H1 (cell line): Measurements from ENCODE around the gene CHST12. TPM values are rescaled to one million over a fixed set of nuclear protein-coding genes. Genes with fewer than 3 reads are reported as not detected.
A peak's percentile ranks its signal among the peaks of the same experiment; 100 is the strongest.

Experiments
- CTCF ChIA-PET: fragments of 300-600 bp; sonication (Branson Sonifier 250); formaldehyde crosslinking; loops from one replicate; lab custom pipeline; 2021; ENCODE audit not compliant: partially characterized antibody; lab: Charles Lee
- POLR2A ChIA-PET: fragments of 300-600 bp; sonication (Branson Sonifier 250); formaldehyde crosslinking; loops from one replicate; lab custom pipeline; 2021; ENCODE audit warnings: inconsistent platforms; ENCODE audit not compliant: partially characterized antibody; lab: Charles Lee
- DNase-seq, 2 experiments: peaks; one replicate each; pipeline versions ENCODE4 v3.0.0 to v3.0.0-alpha.2; 2010 to 2022; ENCODE audit warnings: low spot score in 2 of 2, low read depth in 1 of 2, mixed read lengths in 1 of 2
- FAIRE-seq: peaks from 2 replicates; lab custom pipeline; 2011; peaks lifted over from hg19 to GRCh38; lab: Jason Lieb, UNC
- H2AFZ ChIP-seq: 2 replicates; pipeline ENCODE4 v1.8.1; 2012; ENCODE audit warnings: low read length, inconsistent platforms
- H2AK5ac ChIP-seq: 2 replicates; pipeline ENCODE4 v1.6.1; 2013; ENCODE audit warnings: low read depth, low read length
- H2BK120ac ChIP-seq: replicated peaks from 2 replicates; pipeline ENCODE3; 2013; ENCODE audit warnings: low read depth, low read length, inconsistent platforms
- H2BK12ac ChIP-seq: 2 replicates; pipeline ENCODE4 v1.6.1; 2013; ENCODE audit warnings: low read depth, low read length
- H2BK15ac ChIP-seq: 2 replicates; pipeline ENCODE4 v1.6.1; 2013; ENCODE audit warnings: low read length
- H2BK20ac ChIP-seq: 2 replicates; pipeline ENCODE4 v1.6.1; 2013; ENCODE audit warnings: low read length
- H2BK5ac ChIP-seq: 2 replicates; pipeline ENCODE4 v1.6.1; 2013; ENCODE audit warnings: low read depth, low read length
- H3K14ac ChIP-seq: 2 replicates; pipeline ENCODE4 v1.6.1; 2013; ENCODE audit warnings: inconsistent platforms; ENCODE audit not compliant: insufficient read length
- H3K18ac ChIP-seq: 2 replicates; pipeline ENCODE4 v1.6.1; 2013; ENCODE audit warnings: low read length; ENCODE audit errors: extremely low read depth
- H3K23ac ChIP-seq: 2 replicates; pipeline ENCODE4 v1.6.1; 2013; ENCODE audit warnings: inconsistent platforms; ENCODE audit not compliant: insufficient read length
- H3K23me2 ChIP-seq: 2 replicates; pipeline ENCODE4 v1.6.1; 2013; ENCODE audit warnings: low read depth, low read length
- H3K27ac ChIP-seq: 2 replicates; pipeline ENCODE4 v1.6.1; 2011; ENCODE audit warnings: low read depth, low read length, inconsistent platforms
- H3K27me3 ChIP-seq, 4 experiments: replicated peaks in 1 of 4; 1 replicate in 1 of 4; 2 replicates in 3 of 4; pipeline versions ENCODE4 v1.6.1 to v1.8.1; 2011 to 2013; ENCODE audit warnings: low read length in 3 of 4, mild to moderate bottlenecking in 3 of 4, inconsistent platforms in 2 of 4, mixed read lengths in 2 of 4, moderate library complexity in 1 of 4; ENCODE audit not compliant: control insufficient read depth in 3 of 4, insufficient read depth in 3 of 4; ENCODE audit errors: extremely low read depth in 1 of 4
- H3K36me3 ChIP-seq, 4 experiments: 2 replicates each; pipeline versions ENCODE4 v1.6.1 to v1.8.1; 2011 to 2013; ENCODE audit warnings: mild to moderate bottlenecking in 4 of 4, low read length in 3 of 4, moderate library complexity in 2 of 4, control low read depth in 1 of 4, inconsistent platforms in 1 of 4; ENCODE audit not compliant: insufficient read depth in 4 of 4, control insufficient read depth in 2 of 4
- H3K4ac ChIP-seq: replicated peaks from 2 replicates; pipeline ENCODE3; 2013; ENCODE audit warnings: low read length, low read depth, mixed read lengths, inconsistent platforms; ENCODE audit not compliant: insufficient read length
- H3K4me1 ChIP-seq, 4 experiments: replicated peaks in 1 of 4; 1 replicate in 1 of 4; 2 replicates in 3 of 4; pipeline versions ENCODE4 v1.6.1 to v1.8.1; 2011 to 2013; ENCODE audit warnings: low read length in 3 of 4, inconsistent platforms in 2 of 4, mixed read lengths in 1 of 4; ENCODE audit not compliant: insufficient read depth in 4 of 4, control insufficient read depth in 3 of 4
- H3K4me2 ChIP-seq, 2 experiments: 2 replicates each; pipeline versions ENCODE4 v1.6.1 to v1.8.1; 2011 to 2013; ENCODE audit warnings: low read depth in 2 of 2, low read length in 2 of 2, control low read depth in 1 of 2, inconsistent platforms in 1 of 2, mild to moderate bottlenecking in 1 of 2; ENCODE audit not compliant: insufficient read depth in 1 of 2
- H3K4me3 ChIP-seq, 4 experiments: fragments of 200-600, 300-600 bp in 1 of 4; sonication (generic), shearing (Covaris generic), sonication (Bioruptor Twin) in 1 of 4; 2 replicates each; pipeline versions ENCODE4 v1.5.1 to v1.8.1; 2011 to 2016; ENCODE audit warnings: low read length in 4 of 4, low read depth in 3 of 4, control low read depth in 2 of 4, inconsistent platforms in 2 of 4, mild to moderate bottlenecking in 2 of 4, mixed read lengths in 1 of 4, moderate library complexity in 1 of 4; ENCODE audit not compliant: insufficient read depth in 2 of 4; ENCODE audit errors: extremely low read depth in 1 of 4
- H3K56ac ChIP-seq: replicated peaks from 2 replicates; pipeline ENCODE3; 2013; ENCODE audit warnings: low read depth, mild to moderate bottlenecking, mixed read lengths, low read length, inconsistent platforms; ENCODE audit not compliant: insufficient read length
- H3K79me1 ChIP-seq: 2 replicates; pipeline ENCODE4 v1.6.1; 2013; ENCODE audit warnings: low read depth, low read length, control low read depth
- H3K79me2 ChIP-seq, 2 experiments: 2 replicates each; pipeline versions ENCODE4 v1.6.1 to v1.8.1; 2012 to 2013; ENCODE audit warnings: low read length in 2 of 2, mild to moderate bottlenecking in 2 of 2, inconsistent platforms in 1 of 2; ENCODE audit not compliant: insufficient read depth in 2 of 2, control insufficient read depth in 1 of 2
- H3K9ac ChIP-seq, 4 experiments: replicated peaks in 1 of 4; 1 replicate in 1 of 4; 2 replicates in 3 of 4; pipeline versions ENCODE4 v1.6.1 to v1.8.1; 2011 to 2013; ENCODE audit warnings: low read depth in 3 of 4, low read length in 3 of 4, control low read depth in 2 of 4, mild to moderate bottlenecking in 2 of 4, moderate library complexity in 2 of 4, inconsistent platforms in 1 of 4; ENCODE audit errors: extremely low read depth in 1 of 4
- H3K9me3 ChIP-seq, 2 experiments: 2 replicates each; pipeline versions ENCODE4 v1.6.1 to v1.8.1; 2012 to 2013; ENCODE audit warnings: mild to moderate bottlenecking in 2 of 2, moderate library complexity in 2 of 2, control low read depth in 1 of 2, inconsistent platforms in 1 of 2, low read depth in 1 of 2, low read length in 1 of 2, mixed read lengths in 1 of 2; ENCODE audit not compliant: insufficient read depth in 2 of 2
- H4K20me1 ChIP-seq, 2 experiments: replicated peaks in 1 of 2; 2 replicates each; pipeline versions ENCODE3 to v1.8.1; 2011 to 2013; ENCODE audit warnings: inconsistent platforms in 2 of 2, low read length in 2 of 2, mild to moderate bottlenecking in 1 of 2; ENCODE audit not compliant: insufficient read depth in 2 of 2, control insufficient read depth in 1 of 2
- H4K5ac ChIP-seq: 2 replicates; pipeline ENCODE4 v1.6.1; 2013; ENCODE audit warnings: low read length, low read depth, mixed read lengths, inconsistent platforms; ENCODE audit not compliant: insufficient read length
- H4K8ac ChIP-seq: 2 replicates; pipeline ENCODE4 v1.8.0; 2013; ENCODE audit warnings: mild to moderate bottlenecking, moderate library complexity, low read length, inconsistent platforms; ENCODE audit not compliant: insufficient read depth; ENCODE audit errors: extremely low read depth
- H4K91ac ChIP-seq: replicated peaks from 2 replicates; pipeline ENCODE3; 2013; ENCODE audit warnings: low read length, mixed read lengths, inconsistent platforms; ENCODE audit not compliant: insufficient read length
- E2F6 ChIP-seq: IDR thresholded peaks from 2 replicates; pipeline ENCODE4 v1.6.1; 2012; ENCODE audit warnings: inconsistent platforms
- HDAC6 ChIP-seq: IDR thresholded peaks from one replicate; pipeline ENCODE4 v1.7.1; 2012; ENCODE audit warnings: low read depth, mild to moderate bottlenecking, inconsistent platforms, low read length, moderate library complexity
- POLR2AphosphoS5 ChIP-seq: IDR thresholded peaks from 2 replicates; pipeline ENCODE4 v1.6.1; 2011; ENCODE audit warnings: low read depth, low read length
- TAF7 ChIP-seq: optimal IDR thresholded peaks from 2 replicates; pipeline ENCODE3; 2011; ENCODE audit warnings: low read depth, mild to moderate bottlenecking, inconsistent platforms, low read length, moderate library complexity, borderline replicate concordance
- WGBS, 2 experiments: shearing (Covaris generic) in 1 of 2; methylation state at CpG; one replicate each; pipeline versions ENCODE4 v1.1.6 to v1.1.7; 2013 to 2015; ENCODE audit warnings: low lambda C conversion rate in 2 of 2, mixed read lengths in 2 of 2, inconsistent platforms in 1 of 2, low coverage in 1 of 2, missing lambda C conversion rate in 1 of 2; ENCODE audit not compliant: insufficient replicate concordance in 2 of 2, insufficient coverage in 1 of 2, insufficient read length in 1 of 2; ENCODE audit errors: extremely low coverage in 1 of 2, missing lambda C conversion rate in 1 of 2; 5-methylcytosine and 5-hydroxymethylcytosine counted together
- polyA plus RNA-seq, 7 experiments: library from polyadenylated mRNA; depleted of rRNA in 3 of 7; stranded (reverse) in 5 of 7; unstranded in 2 of 7; fragments of >200 nt in 5 of 7; fragments of 200-250 nt in 2 of 7; gene quantifications; 1 replicate in 5 of 7; 2 replicates in 1 of 7; 4 replicates in 1 of 7; pipeline versions ENCODE4 v1.2.1 to v1.2.3, GENCODE V29; 2011 to 2013; ENCODE audit warnings: missing spikeins in 2 of 7, mixed read lengths in 2 of 7
- total RNA-seq: library from RNA; stranded (reverse); fragmentation: NEBNext Ultra II Directional; extraction: Animal tissue kit (Norgen Biotek cat#: 25700); gene quantifications from 2 replicates; pipeline ENCODE4 v1.2.1, GENCODE V29; 2021

CHST12 gene
- total and polyA plus RNA-seq, 2 of the 8 experiments (the other 6 are each of a cell fraction or from before 2014, with no cell fraction given): 13.4 to 24.1 TPM

- Histone ChIP-seq H3K9ac (no peak overlapping the region), H2BK12ac (0 out of 2 replicates have a peak overlapping the region, but pooled peaks have one; percentile 33), H4K8ac (0 out of 2 replicates have a peak overlapping the region, but pooled peaks have one; percentile 28), H3K4me2 (peak overlapping the region in 1 of 2 experiments; percentile 7; a peak in 1 of 4 replicates), H3K18ac (no peak overlapping the region; the same call in 1 of the 2 replicates), H3K56ac (no peak overlapping the region), H3K23ac (no peak overlapping the region), H3K4ac (no peak overlapping the region), H2BK15ac (peak overlapping the region; percentile 4; the same call in 1 of the 2 replicates), H3K4me3 (no peak overlapping the region), H2AK5ac (0 out of 2 replicates have a peak overlapping the region, but pooled peaks have one; percentile 39), H3K27ac (no peak overlapping the region), H3K23me2 (no peaks in the 10 kb centered on the region), H4K20me1 (no peaks in the 10 kb centered on the region), H3K79me2 (peaks cover 0 to under 1% of the 10 kb centered on the region in 2 experiments; a peak in 1 of 4 replicates), H3K79me1 (no peaks in the 10 kb centered on the region; the same call in 1 of the 2 replicates), H3K27me3 (no peaks in the 10 kb centered on the region), H2BK120ac (no peak overlapping the region), H4K91ac (peak overlapping the region; percentile 45), H4K5ac (no peak overlapping the region), H3K14ac (no peak overlapping the region), H2AFZ (no peak overlapping the region), H2BK20ac (no peak overlapping the region), H3K9me3 (no peaks in the 10 kb centered on the region), H3K4me1 (peaks cover 3 to 10% (median 5%) of the 10 kb centered on the region in 4 experiments)
- WGBS, 2 experiments: 82% methylated on average over 10 of the region's 10 CpGs; no CpG with 5 or more reads in 1 of the 2 experiments
- FAIRE-seq (no peak), DNase-seq (no peak)
- POLR2A ChIA-PET: interaction anchor here (1.2 to 1.3 kb wide), 2 partner anchors 64 to 72 kb away, joined by 3 read pairs; no protein-coding TSS in a partner anchor
- CTCF ChIA-PET: interaction anchor here (0.7 to 1.6 kb wide), 4 partner anchors 13 to 92 kb away, joined by 3 to 4 read pairs (median 4); no protein-coding TSS in a partner anchor
- TF ChIP-seq HDAC6 (no peak), POLR2AphosphoS5 (no peak), E2F6 (no peak), TAF7 (no peak)
- TF ChIP-seq, all 59 proteins: peak for 0
- H3K36me3 ChIP-seq: no peaks in the 10 kb centered on the region
- 0 out of 2 replicates have a peak overlapping the region, but pooled peaks have one; percentile 32 for H2BK5ac ChIP-seq
Observed at GRCh38 chr7:2425749-2426148, 22.3 kb downstream of the CHST12 start.
